Liver (tissue), 9 donors: ENCODE data around the gene WNT3A. TPM values are rescaled to one million over a fixed set of nuclear protein-coding genes. Genes with fewer than 3 reads are reported as not detected.

ENCODE experiments used
- DNase-seq: peaks from one replicate; pipeline ENCODE4 v3.0.0-alpha.2; 2017; ENCODE audit warnings: low spot score
- H3K27ac ChIP-seq, 2 donors: one replicate each; pipeline ENCODE4 v1.7.0; 2013; ENCODE audit warnings: inconsistent platforms in 2 of 2, low read length in 2 of 2, control low read depth in 1 of 2, low read depth in 1 of 2, mild to moderate bottlenecking in 1 of 2
- H3K27me3 ChIP-seq, 4 donors: one replicate each; pipeline versions ENCODE4 v1.6.1 to v1.7.0; 2013; ENCODE audit warnings: low read length in 3 of 4, inconsistent platforms in 1 of 4, mild to moderate bottlenecking in 1 of 4, moderate library complexity in 1 of 4; ENCODE audit not compliant: control insufficient read depth in 4 of 4, insufficient read depth in 4 of 4
- H3K36me3 ChIP-seq, 4 donors: one replicate each; pipeline versions ENCODE4 v1.6.1 to v1.7.0; 2013; ENCODE audit warnings: low read length in 3 of 4, mild to moderate bottlenecking in 3 of 4, low read depth in 1 of 4, moderate library complexity in 1 of 4; ENCODE audit not compliant: control insufficient read depth in 4 of 4, insufficient read depth in 3 of 4
- H3K4me1 ChIP-seq, 4 donors: one replicate each; pipeline versions ENCODE4 v1.6.1 to v1.7.0; 2013; ENCODE audit warnings: low read length in 3 of 4, mild to moderate bottlenecking in 3 of 4, moderate library complexity in 1 of 4; ENCODE audit not compliant: control insufficient read depth in 4 of 4, insufficient read depth in 4 of 4
- H3K4me3 ChIP-seq, 3 donors: one replicate each; pipeline versions ENCODE4 v1.6.1 to v1.7.0; 2013; ENCODE audit warnings: low read length in 3 of 3, control low read depth in 1 of 3, low read depth in 1 of 3, mild to moderate bottlenecking in 1 of 3
- H3K9ac ChIP-seq, 2 donors: one replicate each; pipeline ENCODE4 v1.7.0; 2013; ENCODE audit warnings: low read length in 2 of 2, mild to moderate bottlenecking in 2 of 2, moderate library complexity in 2 of 2, control low read depth in 1 of 2, low read depth in 1 of 2
- H3K9me3 ChIP-seq, 4 donors: one replicate each; pipeline versions ENCODE4 v1.6.1 to v1.7.0; 2013; ENCODE audit warnings: low read length in 3 of 4; ENCODE audit not compliant: control insufficient read depth in 4 of 4
- EGR1 ChIP-seq, 2 donors: IDR thresholded peaks; 2 replicates each; pipeline ENCODE4 v1.6.1; 2016 to 2018; ENCODE audit warnings: antibody characterized with exemption in 2 of 2, low read depth in 2 of 2
- FOXA2 ChIP-seq: IDR thresholded peaks from 2 replicates; pipeline ENCODE4 v1.6.1; 2016; ENCODE audit warnings: antibody characterized with exemption
- HNF4A ChIP-seq, 2 donors: conservative IDR thresholded peaks; 2 replicates each; pipeline ENCODE4 v1.6.1; 2016; ENCODE audit warnings: antibody characterized with exemption in 2 of 2, mild to moderate bottlenecking in 2 of 2
- MAX ChIP-seq: IDR thresholded peaks from 2 replicates; pipeline ENCODE4 v1.6.1; 2016; ENCODE audit warnings: antibody characterized with exemption
- NR2F2 ChIP-seq: IDR thresholded peaks from 2 replicates; pipeline ENCODE4 v1.6.1; 2016; ENCODE audit warnings: antibody characterized with exemption
- RAD21 ChIP-seq, 2 donors: IDR thresholded peaks; 2 replicates each; pipeline ENCODE4 v1.6.1; 2016; ENCODE audit warnings: antibody characterized with exemption in 2 of 2, mild to moderate bottlenecking in 2 of 2
- RXRA ChIP-seq, 2 donors: IDR thresholded peaks; 2 replicates each; pipeline ENCODE4 v1.6.1; 2017 to 2018; ENCODE audit warnings: antibody characterized with exemption in 2 of 2, mild to moderate bottlenecking in 1 of 2
- WGBS: extraction: QIAGEN DNeasy Blood & Tissue Kit; methylation state at CpG from one replicate; pipeline ENCODE4 v1.1.7; 2013; 5-methylcytosine and 5-hydroxymethylcytosine counted together
- polyA plus RNA-seq, 2 donors: library from polyadenylated mRNA; stranded (reverse) in 1 of 2; unstranded in 1 of 2; fragments of 200-250 nt in 1 of 2; fragments of >200 nt in 1 of 2; fragmentation: Nextera tagmentation in 1 of 2; extraction: Ambion mirVana in 1 of 2; gene quantifications; one replicate each; pipeline versions ENCODE4 v1.2.1 to v1.2.3, GENCODE V29; 2013 to 2015
- total RNA-seq, 2 donors: library from RNA; depleted of rRNA; stranded (reverse); fragments of >200 nt; gene quantifications; one replicate each; pipeline ENCODE4 v1.2.3, GENCODE V29; 2014
- TF ChIP-seq, protein P1 (sequence below): IDR thresholded peaks from 2 replicates; pipeline ENCODE4 v1.6.1; 2016; ENCODE audit warnings: antibody characterized with exemption, mild to moderate bottlenecking
- TF ChIP-seq, protein P2 (sequence below): fragments of 150-350 bp; IDR thresholded peaks from 2 replicates; pipeline ENCODE4 v1.5.1; 2017; ENCODE audit warnings: improper control_type of control experiment, low read depth, low read length; ENCODE audit not compliant: missing input control
- donor health status: healthy.
- donor health status: healthy.
- donor health status: healthy.
- donor health status: healthy.
- donor health status: healthy.

The WNT3A gene
- total and polyA plus RNA-seq, 4 donors, result not detected

GRCh38 chr1:227998374-227999055, 8.3 kb upstream of the WNT3A start:
- no peak for TF ChIP-seq MAX
- no peak for TF ChIP-seq EGR1 (IDR thresholded peaks at IDR 0.05; ENCODE audit: low read depth in 2 of 2)
- no peak for TF ChIP-seq NR2F2
- TF ChIP-seq FOXA2, result no peak
- no peak for TF ChIP-seq RXRA (IDR thresholded peaks at IDR 0.05)
- TF ChIP-seq, protein P1, sequence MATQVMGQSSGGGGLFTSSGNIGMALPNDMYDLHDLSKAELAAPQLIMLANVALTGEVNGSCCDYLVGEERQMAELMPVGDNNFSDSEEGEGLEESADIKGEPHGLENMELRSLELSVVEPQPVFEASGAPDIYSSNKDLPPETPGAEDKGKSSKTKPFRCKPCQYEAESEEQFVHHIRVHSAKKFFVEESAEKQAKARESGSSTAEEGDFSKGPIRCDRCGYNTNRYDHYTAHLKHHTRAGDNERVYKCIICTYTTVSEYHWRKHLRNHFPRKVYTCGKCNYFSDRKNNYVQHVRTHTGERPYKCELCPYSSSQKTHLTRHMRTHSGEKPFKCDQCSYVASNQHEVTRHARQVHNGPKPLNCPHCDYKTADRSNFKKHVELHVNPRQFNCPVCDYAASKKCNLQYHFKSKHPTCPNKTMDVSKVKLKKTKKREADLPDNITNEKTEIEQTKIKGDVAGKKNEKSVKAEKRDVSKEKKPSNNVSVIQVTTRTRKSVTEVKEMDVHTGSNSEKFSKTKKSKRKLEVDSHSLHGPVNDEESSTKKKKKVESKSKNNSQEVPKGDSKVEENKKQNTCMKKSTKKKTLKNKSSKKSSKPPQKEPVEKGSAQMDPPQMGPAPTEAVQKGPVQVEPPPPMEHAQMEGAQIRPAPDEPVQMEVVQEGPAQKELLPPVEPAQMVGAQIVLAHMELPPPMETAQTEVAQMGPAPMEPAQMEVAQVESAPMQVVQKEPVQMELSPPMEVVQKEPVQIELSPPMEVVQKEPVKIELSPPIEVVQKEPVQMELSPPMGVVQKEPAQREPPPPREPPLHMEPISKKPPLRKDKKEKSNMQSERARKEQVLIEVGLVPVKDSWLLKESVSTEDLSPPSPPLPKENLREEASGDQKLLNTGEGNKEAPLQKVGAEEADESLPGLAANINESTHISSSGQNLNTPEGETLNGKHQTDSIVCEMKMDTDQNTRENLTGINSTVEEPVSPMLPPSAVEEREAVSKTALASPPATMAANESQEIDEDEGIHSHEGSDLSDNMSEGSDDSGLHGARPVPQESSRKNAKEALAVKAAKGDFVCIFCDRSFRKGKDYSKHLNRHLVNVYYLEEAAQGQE, result no peak
- Histone ChIP-seq H3K27me3 (peaks cover 0 to 3% (median 2%) of the 10 kb centered on the region in 4 donors), H3K9me3 (peaks cover 0 to 17% (median 4%) of the 10 kb centered on the region in 4 donors), H3K36me3 (no peaks in the 10 kb centered on the region), H3K27ac (no peak overlapping the region), H3K4me3 (no peak overlapping the region), H3K4me1 (no peaks in the 10 kb centered on the region), H3K9ac (no peak overlapping the region)
- WGBS, result 61% methylated on average over 6 of the region's 6 CpGs
- no peak for DNase-seq

GRCh38 chr1:227999056-227999930, 7.5 kb upstream of the WNT3A start:
- H3K4me1 ChIP-seq, result no peaks in the 10 kb centered on the region
- no peak overlapping the region for H3K27ac ChIP-seq
- H3K9me3 ChIP-seq, result peaks cover 0 to 17% (median 4%) of the 10 kb centered on the region in 4 donors
- DNase-seq, result peak; percentile 46
- TF ChIP-seq FOXA2 (no peak), RXRA (IDR thresholded peaks at IDR 0.05) (peak in 1 of 2 donors; percentile 20), HNF4A (conservative IDR thresholded peaks at IDR 0.05) (peak in 1 of 2 donors; percentile 24), RAD21 (IDR thresholded peaks at IDR 0.05) (peak; percentile 80 to 91)
- TF ChIP-seq, protein P2, sequence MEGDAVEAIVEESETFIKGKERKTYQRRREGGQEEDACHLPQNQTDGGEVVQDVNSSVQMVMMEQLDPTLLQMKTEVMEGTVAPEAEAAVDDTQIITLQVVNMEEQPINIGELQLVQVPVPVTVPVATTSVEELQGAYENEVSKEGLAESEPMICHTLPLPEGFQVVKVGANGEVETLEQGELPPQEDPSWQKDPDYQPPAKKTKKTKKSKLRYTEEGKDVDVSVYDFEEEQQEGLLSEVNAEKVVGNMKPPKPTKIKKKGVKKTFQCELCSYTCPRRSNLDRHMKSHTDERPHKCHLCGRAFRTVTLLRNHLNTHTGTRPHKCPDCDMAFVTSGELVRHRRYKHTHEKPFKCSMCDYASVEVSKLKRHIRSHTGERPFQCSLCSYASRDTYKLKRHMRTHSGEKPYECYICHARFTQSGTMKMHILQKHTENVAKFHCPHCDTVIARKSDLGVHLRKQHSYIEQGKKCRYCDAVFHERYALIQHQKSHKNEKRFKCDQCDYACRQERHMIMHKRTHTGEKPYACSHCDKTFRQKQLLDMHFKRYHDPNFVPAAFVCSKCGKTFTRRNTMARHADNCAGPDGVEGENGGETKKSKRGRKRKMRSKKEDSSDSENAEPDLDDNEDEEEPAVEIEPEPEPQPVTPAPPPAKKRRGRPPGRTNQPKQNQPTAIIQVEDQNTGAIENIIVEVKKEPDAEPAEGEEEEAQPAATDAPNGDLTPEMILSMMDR, result peak; percentile 73
- H3K36me3 ChIP-seq, result no peaks in the 10 kb centered on the region
- 21% methylated on average over 7 of the region's 7 CpGs for WGBS
- H3K9ac ChIP-seq, result no peak overlapping the region
- H3K27me3 ChIP-seq, result peaks cover 0 to 4% (median 2%) of the 10 kb centered on the region in 4 donors
- H3K4me3 ChIP-seq, result no peak overlapping the region
